ENCODE measurements around the gene GOLGA6C.
"Not testable (repeated sequence)": the region's sequence is repeated elsewhere in the genome, so short reads cannot be mapped to it uniquely, and the experiment has no call there.

The GOLGA6C gene

GRCh38 chr15:75258034-75258433 is at the start of gene GOLGA6C:
Gene GOLGA6C, plus strand, starts transcription at chr15:75258334. Its CDS starts 265 bp downstream, at chr15:75258599.
- FAIRE-seq, result not testable (repeated sequence)

GRCh38 chr15:75208501-75209288 is 49.4 kb upstream of the GOLGA6C start:
- no peak for FAIRE-seq

- FAIRE-seq, result no peak
These were observed 48.9 kb upstream of the GOLGA6C start for GRCh38 chr15:75209289-75209676.

GRCh38 chr15:75210811-75211230 is 47.3 kb upstream of the GOLGA6C start:
- FAIRE-seq, result no peak

- FAIRE-seq, result no peak
These were observed 46.5 kb upstream of the GOLGA6C start for GRCh38 chr15:75211436-75212199.

- no peak for FAIRE-seq
These were observed 45.8 kb upstream of the GOLGA6C start for GRCh38 chr15:75212200-75212858.

GRCh38 chr15:75213212-75213767 is 44.8 kb upstream of the GOLGA6C start:
- no peak for FAIRE-seq

GRCh38 chr15:75213768-75214221 is 44.3 kb upstream of the GOLGA6C start:
- FAIRE-seq, result no peak

GRCh38 chr15:75214293-75215096 is 43.6 kb upstream of the GOLGA6C start:
- no peak for FAIRE-seq

- no peak for FAIRE-seq
These were observed 42.8 kb upstream of the GOLGA6C start for GRCh38 chr15:75215107-75216004.

- FAIRE-seq, result no peak
These were observed 41.1 kb upstream of the GOLGA6C start for GRCh38 chr15:75217012-75217411.

- FAIRE-seq, result not testable (repeated sequence)
These were observed 40.6 kb upstream of the GOLGA6C start for GRCh38 chr15:75217574-75217973.

GRCh38 chr15:75219507-75219929 is 38.6 kb upstream of the GOLGA6C start:
- FAIRE-seq, result not testable (repeated sequence)

GRCh38 chr15:75223688-75224087 is 34.4 kb upstream of the GOLGA6C start:
- no peak for FAIRE-seq

GRCh38 chr15:75224281-75224680 is 33.9 kb upstream of the GOLGA6C start:
- FAIRE-seq, result no peak

- FAIRE-seq, result not testable (repeated sequence)
These were observed 32.9 kb upstream of the GOLGA6C start for GRCh38 chr15:75225102-75225836.

- no peak for FAIRE-seq
These were observed 32.0 kb upstream of the GOLGA6C start for GRCh38 chr15:75225951-75226732.

GRCh38 chr15:75227112-75227511 is 31.0 kb upstream of the GOLGA6C start:
- FAIRE-seq, result not testable (repeated sequence)

GRCh38 chr15:75227663-75228280 is 30.4 kb upstream of the GOLGA6C start:
- no peak for FAIRE-seq
